ENCODE measurements around the gene ANKRD10.
"Not testable (repeated sequence)": the region's sequence is repeated elsewhere in the genome, so short reads cannot be mapped to it uniquely, and the experiment has no call there.

The ANKRD10 gene

DNA sequence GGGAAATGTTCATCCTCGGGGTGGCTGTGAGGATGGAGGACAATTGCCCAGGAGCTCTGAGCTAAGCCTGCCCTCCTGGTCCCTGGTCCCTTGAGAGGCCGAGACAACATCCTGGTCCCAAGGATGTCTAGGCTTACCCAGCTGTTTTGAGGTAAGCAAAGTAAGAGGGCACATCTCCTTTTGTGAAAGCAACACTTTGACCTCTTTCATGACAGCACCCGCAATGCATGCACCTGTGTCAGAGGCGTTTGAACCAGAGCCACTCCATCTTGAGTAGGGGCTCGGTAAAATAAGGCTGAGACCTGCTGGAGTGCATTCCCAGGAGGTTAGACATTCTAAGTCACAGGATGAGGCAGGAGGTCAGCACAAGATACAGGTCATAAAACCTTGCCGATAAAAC, 43.1 kb upstream of the ANKRD10 start:
- Histone ChIP-seq H3K27me3 (replicated peaks; ENCODE audit: control insufficient read depth, insufficient read depth, low read length) (no peaks in the 10 kb centered on the region), H3K36me3 (ENCODE audit: control insufficient read depth, insufficient read depth, low read length) (no peaks in the 10 kb centered on the region), H3K4me3 (replicated peaks; ENCODE audit: low read depth, low read length) (no peak overlapping the region)
- TF ChIP-seq, protein P1, sequence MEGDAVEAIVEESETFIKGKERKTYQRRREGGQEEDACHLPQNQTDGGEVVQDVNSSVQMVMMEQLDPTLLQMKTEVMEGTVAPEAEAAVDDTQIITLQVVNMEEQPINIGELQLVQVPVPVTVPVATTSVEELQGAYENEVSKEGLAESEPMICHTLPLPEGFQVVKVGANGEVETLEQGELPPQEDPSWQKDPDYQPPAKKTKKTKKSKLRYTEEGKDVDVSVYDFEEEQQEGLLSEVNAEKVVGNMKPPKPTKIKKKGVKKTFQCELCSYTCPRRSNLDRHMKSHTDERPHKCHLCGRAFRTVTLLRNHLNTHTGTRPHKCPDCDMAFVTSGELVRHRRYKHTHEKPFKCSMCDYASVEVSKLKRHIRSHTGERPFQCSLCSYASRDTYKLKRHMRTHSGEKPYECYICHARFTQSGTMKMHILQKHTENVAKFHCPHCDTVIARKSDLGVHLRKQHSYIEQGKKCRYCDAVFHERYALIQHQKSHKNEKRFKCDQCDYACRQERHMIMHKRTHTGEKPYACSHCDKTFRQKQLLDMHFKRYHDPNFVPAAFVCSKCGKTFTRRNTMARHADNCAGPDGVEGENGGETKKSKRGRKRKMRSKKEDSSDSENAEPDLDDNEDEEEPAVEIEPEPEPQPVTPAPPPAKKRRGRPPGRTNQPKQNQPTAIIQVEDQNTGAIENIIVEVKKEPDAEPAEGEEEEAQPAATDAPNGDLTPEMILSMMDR (IDR thresholded peaks at IDR 0.05; ENCODE audit: insufficient read depth, low read length, poor library complexity, severe bottlenecking): no peak
- DNase-seq (ENCODE audit: extremely low read depth, insufficient read length): no peak

DNA sequence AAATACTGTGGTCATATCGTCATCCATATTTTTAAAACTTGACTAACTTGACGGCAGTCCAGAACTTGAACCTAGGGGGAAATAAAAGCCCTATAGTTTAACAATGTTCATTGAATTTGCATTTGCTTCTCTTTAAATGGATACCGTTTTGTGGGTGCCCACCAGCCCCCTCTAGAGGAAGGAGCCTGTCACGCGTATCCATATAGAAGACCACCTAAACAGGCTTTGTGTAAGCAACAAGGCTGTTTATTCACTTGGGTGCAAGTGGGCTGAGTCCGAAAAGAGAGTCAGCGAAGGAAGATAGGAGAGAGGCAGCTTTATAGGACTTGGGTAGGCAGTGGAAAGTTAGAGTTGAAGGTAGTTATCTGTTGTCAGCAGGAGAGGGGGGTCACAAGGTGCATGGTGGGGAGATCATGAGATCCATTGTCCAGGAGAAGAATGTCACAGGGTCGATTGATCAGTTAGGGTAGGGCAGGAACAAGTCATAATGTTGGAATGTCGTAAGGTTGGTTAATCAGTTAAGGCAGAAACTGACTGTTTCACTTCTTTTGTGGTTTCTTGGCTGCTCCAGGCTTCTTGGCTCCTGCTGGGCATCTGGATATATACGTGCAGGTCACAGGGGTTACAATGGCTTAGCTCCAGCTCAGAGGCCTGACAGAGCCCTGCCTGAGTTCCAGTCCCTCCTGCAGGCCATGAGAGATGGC, 42.5 kb upstream of the ANKRD10 start:
- no peaks in the 10 kb centered on the region for H3K36me3 ChIP-seq (ENCODE audit: control insufficient read depth, insufficient read depth, low read length)
- no peak overlapping the region for H3K4me3 ChIP-seq (replicated peaks; ENCODE audit: low read depth, low read length)
- TF ChIP-seq, protein P1 (IDR thresholded peaks at IDR 0.05; ENCODE audit: insufficient read depth, low read length, poor library complexity, severe bottlenecking): no peak
- H3K27me3 ChIP-seq (replicated peaks; ENCODE audit: control insufficient read depth, insufficient read depth, low read length): no peaks in the 10 kb centered on the region
- no peak for DNase-seq (ENCODE audit: extremely low read depth, insufficient read length)

- DNase-seq (ENCODE audit: extremely low read depth, insufficient read length); H3K4me3 ChIP-seq (replicated peaks; ENCODE audit: low read depth, low read length); H3K27me3 ChIP-seq (replicated peaks; ENCODE audit: control insufficient read depth, insufficient read depth, low read length); H3K36me3 ChIP-seq (ENCODE audit: control insufficient read depth, insufficient read depth, low read length): not testable (repeated sequence)
Measured at GRCh38 chr13:110956216-110956615, 41.3 kb upstream of the ANKRD10 start.

GRCh38 chr13:110955608-110956007, 40.7 kb upstream of the ANKRD10 start:
- H3K27me3 ChIP-seq (replicated peaks; ENCODE audit: control insufficient read depth, insufficient read depth, low read length); DNase-seq (ENCODE audit: extremely low read depth, insufficient read length); H3K36me3 ChIP-seq (ENCODE audit: control insufficient read depth, insufficient read depth, low read length); H3K4me3 ChIP-seq (replicated peaks; ENCODE audit: low read depth, low read length): not testable (repeated sequence)

DNA sequence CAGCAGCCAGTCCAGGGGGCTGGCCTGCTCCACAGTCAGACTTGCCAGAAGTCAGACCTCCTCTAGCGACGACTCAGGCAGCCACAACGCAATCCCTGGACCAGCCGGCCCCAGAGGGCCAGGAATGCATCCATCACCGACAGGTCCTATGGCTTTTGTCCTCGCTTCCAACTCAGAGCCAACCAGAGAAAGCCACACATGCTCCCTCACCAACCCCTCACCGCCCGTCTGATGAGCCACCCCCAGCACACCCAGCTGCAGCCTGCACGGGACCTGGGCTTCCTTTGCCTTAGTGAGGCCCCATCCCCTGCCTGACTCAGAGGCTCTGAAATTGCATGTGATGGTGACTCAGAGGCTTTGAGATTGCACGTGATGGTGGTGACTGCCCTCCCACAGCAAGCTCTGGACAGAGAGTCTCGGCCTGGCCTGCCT, 40.2 kb upstream of the ANKRD10 start:
- not testable (repeated sequence) for H3K27me3 ChIP-seq (replicated peaks; ENCODE audit: control insufficient read depth, insufficient read depth, low read length); H3K36me3 ChIP-seq (ENCODE audit: control insufficient read depth, insufficient read depth, low read length); DNase-seq (ENCODE audit: extremely low read depth, insufficient read length); H3K4me3 ChIP-seq (replicated peaks; ENCODE audit: low read depth, low read length)

DNA sequence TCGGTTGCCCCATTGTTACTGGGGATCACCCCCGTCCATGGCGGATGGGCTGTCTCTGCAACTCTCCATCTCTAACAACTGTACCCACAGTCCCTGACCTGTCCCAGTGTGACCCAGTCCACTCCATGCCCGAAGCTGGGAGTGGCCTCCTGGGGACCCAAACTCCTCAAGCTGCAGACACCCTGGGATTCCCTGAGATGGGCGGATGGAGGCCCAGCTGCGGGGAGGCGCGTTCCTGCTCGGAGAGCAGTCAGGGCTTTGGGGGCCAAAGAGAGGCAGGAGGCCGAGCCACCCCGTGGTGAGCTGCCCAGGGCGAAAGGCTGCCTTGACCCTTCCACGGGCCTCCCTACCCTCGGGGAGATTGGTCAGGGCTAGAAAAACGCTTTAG, 39.7 kb upstream of the ANKRD10 start:
- not testable (repeated sequence) for H3K4me3 ChIP-seq (replicated peaks; ENCODE audit: low read depth, low read length); DNase-seq (ENCODE audit: extremely low read depth, insufficient read length); H3K27me3 ChIP-seq (replicated peaks; ENCODE audit: control insufficient read depth, insufficient read depth, low read length); H3K36me3 ChIP-seq (ENCODE audit: control insufficient read depth, insufficient read depth, low read length)

DNA sequence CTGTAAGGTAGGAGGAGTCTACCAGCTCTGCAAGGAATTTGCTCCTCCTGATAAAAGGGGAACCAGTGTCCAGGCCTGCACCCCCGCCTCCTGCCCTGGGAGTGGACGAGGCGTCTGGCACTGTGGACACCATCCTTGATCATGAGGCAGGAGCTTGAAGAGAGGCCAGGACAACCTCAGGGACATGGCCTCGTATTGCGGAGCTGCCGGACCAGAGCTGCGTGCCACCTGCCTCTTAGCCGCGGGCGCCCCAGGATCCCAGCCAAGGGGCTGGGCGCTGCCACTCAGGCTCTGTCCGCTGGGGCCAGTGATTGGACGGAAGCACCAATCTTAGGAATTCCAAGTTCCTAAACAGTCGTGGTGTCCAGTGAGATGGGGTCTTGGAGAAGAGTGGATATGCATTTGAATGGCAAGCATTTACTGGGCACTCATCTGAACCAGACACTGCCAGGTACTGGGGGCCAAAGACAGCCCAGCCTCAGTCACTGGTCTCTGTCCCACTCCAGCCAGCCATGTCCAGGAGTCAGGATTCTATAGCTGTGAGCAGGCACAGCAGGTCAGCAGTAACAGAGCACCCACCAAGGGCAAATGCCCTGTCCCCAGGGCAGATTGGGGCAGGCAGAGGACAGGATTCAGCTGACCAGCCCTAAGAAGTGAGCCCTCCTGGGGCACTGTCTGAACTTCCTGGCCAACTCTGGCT, 39.1 kb upstream of the ANKRD10 start:
- Histone ChIP-seq H3K36me3 (ENCODE audit: control insufficient read depth, insufficient read depth, low read length) (no peaks in the 10 kb centered on the region), H3K4me3 (replicated peaks; ENCODE audit: low read depth, low read length) (no peak overlapping the region), H3K27me3 (replicated peaks; ENCODE audit: control insufficient read depth, insufficient read depth, low read length) (no peaks in the 10 kb centered on the region)
- DNase-seq (ENCODE audit: extremely low read depth, insufficient read length): no peak
- TF ChIP-seq, protein P1 (IDR thresholded peaks at IDR 0.05; ENCODE audit: insufficient read depth, low read length, poor library complexity, severe bottlenecking): no peak
